Skeletal muscle satellite cell (primary cell): Measurements from ENCODE around the gene HNRNPL.

ENCODE experiments used
- H3K27me3 ChIP-seq: 2 replicates; pipeline ENCODE4 v1.7.0; 2013; ENCODE audit warnings: low read length; ENCODE audit not compliant: control insufficient read depth, insufficient read depth
- H3K36me3 ChIP-seq: 2 replicates; pipeline ENCODE4 v1.7.0; 2013; ENCODE audit warnings: mild to moderate bottlenecking, control low read depth, low read length; ENCODE audit not compliant: insufficient read depth
- H3K4me1 ChIP-seq: 2 replicates; pipeline ENCODE4 v1.7.0; 2013; ENCODE audit warnings: low read length; ENCODE audit not compliant: control insufficient read depth, insufficient read depth
- H3K4me2 ChIP-seq: 2 replicates; pipeline ENCODE4 v1.7.0; 2013; ENCODE audit warnings: mild to moderate bottlenecking, low read length
- H3K4me3 ChIP-seq: 2 replicates; pipeline ENCODE4 v1.7.0; 2013; ENCODE audit warnings: low read length
- H3K9ac ChIP-seq: 2 replicates; pipeline ENCODE4 v1.7.0; 2013; ENCODE audit warnings: mild to moderate bottlenecking, low read depth, low read length, moderate library complexity
- H3K9me3 ChIP-seq: replicated peaks from 2 replicates; pipeline ENCODE4 v1.7.0; 2013; ENCODE audit warnings: mild to moderate bottlenecking, control low read depth, low read length

The HNRNPL gene

GRCh38 chr19:38851622-38852230, 1.9 kb upstream of the HNRNPL start:
- Histone ChIP-seq H3K4me2 (peak overlapping the region; percentile 97), H3K4me3 (peak overlapping the region; percentile 74), H3K36me3 (peaks cover 20% of the 10 kb centered on the region), H3K9me3 (no peaks in the 10 kb centered on the region), H3K4me1 (peaks cover 35% of the 10 kb centered on the region), H3K27me3 (no peaks in the 10 kb centered on the region), H3K9ac (peak overlapping the region; percentile 91)

- Histone ChIP-seq H3K36me3 (peaks cover 26% of the 10 kb centered on the region), H3K4me1 (peaks cover 35% of the 10 kb centered on the region), H3K9me3 (no peaks in the 10 kb centered on the region), H3K9ac (peak overlapping the region; percentile 91), H3K4me2 (peak overlapping the region; percentile 97), H3K4me3 (peak overlapping the region; percentile 74), H3K27me3 (no peaks in the 10 kb centered on the region)
These were observed 1.3 kb upstream of the HNRNPL start for GRCh38 chr19:38850976-38851621.

- peak overlapping the region; percentile 74 for H3K4me3 ChIP-seq
- no peaks in the 10 kb centered on the region for H3K27me3 ChIP-seq
- peak overlapping the region; percentile 91 for H3K9ac ChIP-seq
- H3K4me1 ChIP-seq = peaks cover 35% of the 10 kb centered on the region
- H3K4me2 ChIP-seq = peak overlapping the region; percentile 97
- peaks cover 32% of the 10 kb centered on the region for H3K36me3 ChIP-seq
- no peaks in the 10 kb centered on the region for H3K9me3 ChIP-seq
These were observed 720 bp upstream of the HNRNPL start for GRCh38 chr19:38850436-38850975.

GRCh38 chr19:38849147-38849859, 483 bp downstream of the HNRNPL start:
- H3K4me1 ChIP-seq = peaks cover 35% of the 10 kb centered on the region
- H3K9me3 ChIP-seq = no peaks in the 10 kb centered on the region
- H3K4me3 ChIP-seq = peak overlapping the region; percentile 85
- peak overlapping the region; percentile 98 for H3K4me2 ChIP-seq
- H3K27me3 ChIP-seq = no peaks in the 10 kb centered on the region
- peaks cover 44% of the 10 kb centered on the region for H3K36me3 ChIP-seq
- peak overlapping the region; percentile 99 for H3K9ac ChIP-seq

- H3K4me3 ChIP-seq = peak overlapping the region; percentile 85
- H3K4me1 ChIP-seq = peaks cover 35% of the 10 kb centered on the region
- H3K27me3 ChIP-seq = no peaks in the 10 kb centered on the region
- H3K36me3 ChIP-seq = peaks cover 52% of the 10 kb centered on the region
- H3K9me3 ChIP-seq = no peaks in the 10 kb centered on the region
- peak overlapping the region; percentile 98 for H3K4me2 ChIP-seq
- peak overlapping the region; percentile 99 for H3K9ac ChIP-seq
These were observed 1.3 kb downstream of the HNRNPL start for GRCh38 chr19:38848299-38849146.

GRCh38 chr19:38846097-38846496, 3.7 kb downstream of the HNRNPL start:
- Histone ChIP-seq H3K4me2 (no peak overlapping the region), H3K9me3 (no peaks in the 10 kb centered on the region), H3K36me3 (peaks cover 76% of the 10 kb centered on the region), H3K4me3 (no peak overlapping the region), H3K4me1 (peaks cover 22% of the 10 kb centered on the region), H3K9ac (no peak overlapping the region), H3K27me3 (no peaks in the 10 kb centered on the region)

- H3K4me2 ChIP-seq = no peak overlapping the region
- peaks cover 82% of the 10 kb centered on the region for H3K36me3 ChIP-seq
- no peaks in the 10 kb centered on the region for H3K27me3 ChIP-seq
- H3K9me3 ChIP-seq = no peaks in the 10 kb centered on the region
- peaks cover 17% of the 10 kb centered on the region for H3K4me1 ChIP-seq
- H3K4me3 ChIP-seq = no peak overlapping the region
- H3K9ac ChIP-seq = no peak overlapping the region
These were observed 4.3 kb downstream of the HNRNPL start for GRCh38 chr19:38845374-38846024.

GRCh38 chr19:38844093-38844686, 5.6 kb downstream of the HNRNPL start:
- H3K9me3 ChIP-seq = no peaks in the 10 kb centered on the region
- no peak overlapping the region for H3K4me3 ChIP-seq
- H3K9ac ChIP-seq = no peak overlapping the region
- H3K4me2 ChIP-seq = no peak overlapping the region
- H3K36me3 ChIP-seq = peaks cover 93% of the 10 kb centered on the region
- H3K4me1 ChIP-seq = peaks cover 17% of the 10 kb centered on the region
- H3K27me3 ChIP-seq = no peaks in the 10 kb centered on the region

GRCh38 chr19:38843175-38843758, 6.5 kb downstream of the HNRNPL start:
- no peak overlapping the region for H3K4me2 ChIP-seq
- H3K27me3 ChIP-seq = no peaks in the 10 kb centered on the region
- peaks cover 13% of the 10 kb centered on the region for H3K4me1 ChIP-seq
- peaks cover 95% of the 10 kb centered on the region for H3K36me3 ChIP-seq
- no peaks in the 10 kb centered on the region for H3K9me3 ChIP-seq
- no peak overlapping the region for H3K4me3 ChIP-seq
- H3K9ac ChIP-seq = no peak overlapping the region

- Histone ChIP-seq H3K4me2 (no peak overlapping the region), H3K9me3 (no peaks in the 10 kb centered on the region), H3K9ac (no peak overlapping the region), H3K4me1 (peaks cover 7% of the 10 kb centered on the region), H3K27me3 (no peaks in the 10 kb centered on the region), H3K4me3 (no peak overlapping the region), H3K36me3 (peaks cover 97% of the 10 kb centered on the region)
These were observed 7.2 kb downstream of the HNRNPL start for GRCh38 chr19:38842439-38843174.
